WERI-Rb-1 (cell line): ENCODE measurements around the gene DOK1.

ENCODE experiments used
- DNase-seq: peaks from one replicate; pipeline ENCODE4 v3.0.0-alpha.2; 2020
- H3K27ac ChIP-seq: fragments of 250-450 bp; sonication (Bioruptor Pico); 2 replicates; pipeline ENCODE4 v1.5.1; 2020; ENCODE audit warnings: mild to moderate bottlenecking, moderate library complexity
- H3K27me3 ChIP-seq: fragments of 250-450 bp; sonication (Bioruptor Pico); 2 replicates; pipeline ENCODE4 v1.5.1; 2021; ENCODE audit warnings: mild to moderate bottlenecking, low read depth, moderate library complexity; ENCODE audit not compliant: insufficient read depth, severe bottlenecking
- H3K36me3 ChIP-seq: fragments of 250-450 bp; sonication (Bioruptor Pico); 2 replicates; pipeline ENCODE4 v1.5.1; 2020; ENCODE audit warnings: mild to moderate bottlenecking, moderate library complexity
- H3K4me3 ChIP-seq: 2 replicates; pipeline ENCODE4 v1.5.1; 2011; ENCODE audit warnings: low read depth, mild to moderate bottlenecking, control low read depth, low read length
- H3K9me3 ChIP-seq: fragments of 250-450 bp; sonication (Bioruptor Pico); 2 replicates; pipeline ENCODE4 v1.5.1; 2021; ENCODE audit warnings: mild to moderate bottlenecking, moderate library complexity; ENCODE audit not compliant: severe bottlenecking
- CTCF ChIP-seq: IDR thresholded peaks from 2 replicates; pipeline ENCODE4 v1.5.1; 2011; ENCODE audit warnings: low read depth, mild to moderate bottlenecking, control low read depth, inconsistent platforms, low read length

DOK1 gene

GRCh38 chr2:74511104-74511989, 43.2 kb upstream of the DOK1 start:
- Histone ChIP-seq H3K27ac (peak overlapping the region; percentile 100), H3K36me3 (peaks cover 19% of the 10 kb centered on the region), H3K9me3 (no peaks in the 10 kb centered on the region), H3K4me3 (no peak overlapping the region), H3K27me3 (no peaks in the 10 kb centered on the region)
- TF ChIP-seq CTCF: no peak
- DNase-seq: peak; percentile 68

- Histone ChIP-seq H3K4me3 (peak overlapping the region; percentile 49), H3K9me3 (no peaks in the 10 kb centered on the region), H3K27ac (peak overlapping the region; percentile 100), H3K36me3 (peaks cover 10% of the 10 kb centered on the region; the same call in 1 of the 2 replicates), H3K27me3 (no peaks in the 10 kb centered on the region)
- peak; percentile 94 for DNase-seq
- TF ChIP-seq CTCF: no peak
Observed at GRCh38 chr2:74512744-74513604, 41.5 kb upstream of the DOK1 start.

- Histone ChIP-seq H3K9me3 (no peaks in the 10 kb centered on the region), H3K27ac (peak overlapping the region; percentile 100), H3K4me3 (peak overlapping the region; percentile 49), H3K27me3 (no peaks in the 10 kb centered on the region), H3K36me3 (peaks cover 10% of the 10 kb centered on the region; the same call in 1 of the 2 replicates)
- DNase-seq: no peak
- no peak for TF ChIP-seq CTCF
Observed at GRCh38 chr2:74513605-74514367, 40.7 kb upstream of the DOK1 start.

GRCh38 chr2:74514368-74515270, 39.9 kb upstream of the DOK1 start, which contains the start of gene TLX2:
Gene TLX2 (plus strand): TSS chr2:74514450. CDS start chr2:74514807, 357 bp downstream.
- Histone ChIP-seq H3K4me3 (peak within 1 kb of the TSS; percentile 49), H3K27ac (peak within 1 kb of the TSS; percentile 100), H3K27me3 (no peaks in the 10 kb centered on the region), H3K9me3 (no peaks in the 10 kb centered on the region), H3K36me3 (peaks cover 10% of the 10 kb centered on the region; the same call in 1 of the 2 replicates)
- TF ChIP-seq CTCF: no peak
- no peak for DNase-seq
